Type B pancreatic cell (in vitro differentiated cells): Measurements from ENCODE around the gene TMEM145. TPM values are rescaled to one million over a fixed set of nuclear protein-coding genes. Genes with fewer than 3 reads are reported as not detected.

Experiments
- DNase-seq: peaks from one replicate; pipeline ENCODE4 v3.0.0; 2021; ENCODE audit warnings: mixed read lengths; ENCODE audit not compliant: unreplicated experiment; ENCODE audit errors: extremely low spot score
- H3K27ac Mint-ChIP-seq: 2 replicates; pipeline ENCODE4 v1.8.0; 2021; ENCODE audit warnings: mild to moderate bottlenecking, mixed read lengths
- H3K27me3 Mint-ChIP-seq: 2 replicates; pipeline ENCODE4 v1.8.0; 2021; ENCODE audit warnings: mixed read lengths
- H3K36me3 Mint-ChIP-seq: 2 replicates; pipeline ENCODE4 v1.8.0; 2021; ENCODE audit warnings: mixed read lengths
- H3K4me1 Mint-ChIP-seq: one replicate; pipeline ENCODE4 v1.8.0; 2021; ENCODE audit warnings: mixed read lengths; ENCODE audit not compliant: unreplicated experiment
- H3K4me3 Mint-ChIP-seq: 2 replicates; pipeline ENCODE4 v1.8.0; 2021; ENCODE audit warnings: mild to moderate bottlenecking, mixed read lengths
- H3K9me3 Mint-ChIP-seq: 2 replicates; pipeline ENCODE4 v1.8.0; 2021; ENCODE audit warnings: mixed read lengths
- total RNA-seq: library from RNA; stranded (reverse); gene quantifications from 2 replicates; pipeline ENCODE4 v1.2.1, GENCODE V29; 2021; ENCODE audit warnings: low replicate concordance
- TF ChIP-seq, protein P1 (sequence below): fragments of 200-600 bp; sonication (generic); conservative IDR thresholded peaks from 2 replicates; pipeline ENCODE4 v1.5.0; 2021; ENCODE audit warnings: antibody characterized with exemption, mild to moderate bottlenecking

TMEM145 gene
- total RNA-seq, 1 donor from 2014 or later = 3.6 TPM

DNA sequence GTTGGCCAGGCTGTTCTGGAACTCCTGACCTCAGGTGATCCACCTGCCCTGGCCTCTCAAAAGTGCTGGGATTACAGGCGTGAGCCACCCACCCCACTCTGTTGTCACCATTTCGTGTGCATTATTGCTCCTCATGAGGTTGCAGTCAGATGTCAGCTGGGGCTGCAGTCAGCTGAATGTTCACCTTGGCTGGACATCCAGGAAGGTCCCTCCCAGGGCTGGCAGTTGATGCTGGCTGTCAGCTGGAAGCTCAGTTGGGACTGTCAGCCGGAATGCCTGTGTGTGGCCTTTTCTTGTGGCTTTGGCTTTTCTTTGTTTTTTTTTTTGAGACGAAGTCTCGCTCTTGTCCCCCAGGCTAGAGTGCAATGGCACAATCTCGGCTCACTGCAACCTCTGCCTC lies 18.9 kb downstream of the TMEM145 start:
- no peaks in the 10 kb centered on the region for H3K27me3 Mint-ChIP-seq

DNA sequence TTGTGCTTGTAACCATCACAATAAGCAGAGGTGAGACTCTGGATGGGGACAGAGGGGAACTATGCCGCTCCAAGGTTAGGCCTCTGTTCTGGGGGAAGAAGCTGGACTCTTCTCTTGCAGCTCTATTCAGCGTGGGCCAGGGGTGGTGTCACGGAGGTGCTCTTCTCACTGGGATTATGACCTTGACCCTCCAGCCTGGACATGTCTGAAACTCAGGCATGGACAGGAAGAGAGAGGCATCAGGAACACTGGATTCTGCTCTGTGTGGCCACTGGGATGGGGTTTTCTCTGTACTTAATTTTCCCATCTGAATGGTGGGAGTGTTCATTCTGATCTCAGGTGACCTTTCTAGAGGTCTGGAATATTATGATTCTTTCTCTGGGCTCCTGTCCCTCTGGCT lies 19.9 kb downstream of the TMEM145 start:
- H3K4me3 Mint-ChIP-seq = no peak overlapping the region
- TF ChIP-seq, protein P1, sequence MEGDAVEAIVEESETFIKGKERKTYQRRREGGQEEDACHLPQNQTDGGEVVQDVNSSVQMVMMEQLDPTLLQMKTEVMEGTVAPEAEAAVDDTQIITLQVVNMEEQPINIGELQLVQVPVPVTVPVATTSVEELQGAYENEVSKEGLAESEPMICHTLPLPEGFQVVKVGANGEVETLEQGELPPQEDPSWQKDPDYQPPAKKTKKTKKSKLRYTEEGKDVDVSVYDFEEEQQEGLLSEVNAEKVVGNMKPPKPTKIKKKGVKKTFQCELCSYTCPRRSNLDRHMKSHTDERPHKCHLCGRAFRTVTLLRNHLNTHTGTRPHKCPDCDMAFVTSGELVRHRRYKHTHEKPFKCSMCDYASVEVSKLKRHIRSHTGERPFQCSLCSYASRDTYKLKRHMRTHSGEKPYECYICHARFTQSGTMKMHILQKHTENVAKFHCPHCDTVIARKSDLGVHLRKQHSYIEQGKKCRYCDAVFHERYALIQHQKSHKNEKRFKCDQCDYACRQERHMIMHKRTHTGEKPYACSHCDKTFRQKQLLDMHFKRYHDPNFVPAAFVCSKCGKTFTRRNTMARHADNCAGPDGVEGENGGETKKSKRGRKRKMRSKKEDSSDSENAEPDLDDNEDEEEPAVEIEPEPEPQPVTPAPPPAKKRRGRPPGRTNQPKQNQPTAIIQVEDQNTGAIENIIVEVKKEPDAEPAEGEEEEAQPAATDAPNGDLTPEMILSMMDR = no peak
- no peak overlapping the region for H3K27ac Mint-ChIP-seq
- H3K4me1 Mint-ChIP-seq = peaks cover 24% of the 10 kb centered on the region
- no peak for DNase-seq
- no peaks in the 10 kb centered on the region for H3K36me3 Mint-ChIP-seq
- no peaks in the 10 kb centered on the region for H3K9me3 Mint-ChIP-seq
- no peaks in the 10 kb centered on the region for H3K27me3 Mint-ChIP-seq

More for the DNA sequence above, 18.9 kb downstream of the TMEM145 start:
- no peaks in the 10 kb centered on the region for H3K36me3 Mint-ChIP-seq
- TF ChIP-seq, protein P1 = no peak
- no peaks in the 10 kb centered on the region for H3K9me3 Mint-ChIP-seq
- peaks cover 34% of the 10 kb centered on the region for H3K4me1 Mint-ChIP-seq
- no peak overlapping the region for H3K4me3 Mint-ChIP-seq
- no peak for DNase-seq
- no peak overlapping the region for H3K27ac Mint-ChIP-seq

DNA sequence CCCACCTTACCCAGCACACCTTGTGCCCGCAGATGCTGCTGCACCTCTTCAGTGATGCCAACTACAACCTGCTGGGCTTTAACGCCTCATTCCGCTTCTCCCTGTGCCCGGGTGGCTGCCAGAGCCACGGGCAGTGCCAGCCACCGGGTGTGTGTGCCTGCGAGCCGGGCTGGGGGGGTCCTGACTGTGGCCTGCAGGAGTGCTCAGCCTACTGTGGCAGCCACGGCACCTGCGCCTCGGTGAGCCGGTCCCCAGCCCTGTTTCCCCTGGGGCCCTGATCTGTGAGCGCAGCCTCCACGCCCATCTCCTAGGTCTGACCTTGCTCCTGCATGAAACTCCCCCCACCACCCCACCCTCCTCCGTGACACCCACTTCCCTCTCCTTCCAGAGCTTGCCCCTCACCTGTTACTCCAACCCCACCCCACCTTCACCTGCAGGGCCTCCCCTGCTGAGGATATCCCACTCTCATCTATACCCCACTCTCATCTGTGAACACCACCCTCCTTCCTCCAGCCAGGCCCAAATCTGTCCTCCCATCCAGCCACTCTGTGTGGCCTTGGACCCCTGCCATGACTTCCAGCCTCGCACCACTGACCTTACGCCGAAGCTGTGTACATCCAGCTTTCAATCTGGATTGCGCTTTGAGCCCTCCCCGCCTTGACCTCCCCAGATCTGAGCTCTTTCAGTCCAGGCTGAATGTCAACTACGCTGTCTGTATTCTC lies 21.0 kb downstream of the TMEM145 start:
- Mint-ChIP-seq H3K4me3 (no peak overlapping the region), H3K27me3 (no peaks in the 10 kb centered on the region), H3K27ac (no peak overlapping the region), H3K9me3 (no peaks in the 10 kb centered on the region), H3K36me3 (peaks cover 5% of the 10 kb centered on the region), H3K4me1 (peaks cover 14% of the 10 kb centered on the region)
- TF ChIP-seq, protein P1 = no peak
- DNase-seq = no peak

DNA sequence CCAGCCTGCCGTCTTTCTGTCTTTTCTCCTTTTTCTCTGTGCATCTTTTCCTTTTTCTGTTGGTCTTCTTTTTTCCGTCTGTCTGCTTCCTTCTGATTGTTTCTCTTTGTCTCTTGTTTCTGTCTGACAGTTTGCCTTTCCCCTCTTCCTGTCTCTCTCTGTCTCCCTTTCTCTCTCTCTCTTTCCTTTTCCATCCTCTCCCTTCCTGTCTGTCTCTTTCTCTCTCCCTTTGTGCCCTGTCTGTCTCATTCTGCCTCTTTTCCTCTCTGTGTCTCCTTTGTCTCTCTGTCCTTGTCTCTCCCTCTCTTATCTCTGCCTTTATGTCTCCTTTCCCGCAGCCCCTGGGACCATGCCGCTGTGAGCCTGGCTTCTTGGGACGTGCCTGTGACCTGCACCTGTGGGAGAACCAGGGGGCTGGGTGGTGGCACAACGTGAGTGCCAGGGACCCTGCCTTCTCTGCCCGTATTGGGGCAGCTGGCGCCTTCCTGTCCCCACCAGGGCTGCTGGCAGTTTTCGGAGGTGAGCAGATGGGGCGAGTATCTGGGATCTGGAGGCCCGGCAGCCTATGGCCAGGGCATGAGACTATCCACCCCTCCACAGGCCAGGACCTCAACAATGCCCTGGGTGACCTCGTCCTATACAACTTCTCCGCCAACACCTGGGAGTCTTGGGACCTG lies 21.7 kb downstream of the TMEM145 start:
- H3K4me1 Mint-ChIP-seq = peaks cover 10% of the 10 kb centered on the region

DNA sequence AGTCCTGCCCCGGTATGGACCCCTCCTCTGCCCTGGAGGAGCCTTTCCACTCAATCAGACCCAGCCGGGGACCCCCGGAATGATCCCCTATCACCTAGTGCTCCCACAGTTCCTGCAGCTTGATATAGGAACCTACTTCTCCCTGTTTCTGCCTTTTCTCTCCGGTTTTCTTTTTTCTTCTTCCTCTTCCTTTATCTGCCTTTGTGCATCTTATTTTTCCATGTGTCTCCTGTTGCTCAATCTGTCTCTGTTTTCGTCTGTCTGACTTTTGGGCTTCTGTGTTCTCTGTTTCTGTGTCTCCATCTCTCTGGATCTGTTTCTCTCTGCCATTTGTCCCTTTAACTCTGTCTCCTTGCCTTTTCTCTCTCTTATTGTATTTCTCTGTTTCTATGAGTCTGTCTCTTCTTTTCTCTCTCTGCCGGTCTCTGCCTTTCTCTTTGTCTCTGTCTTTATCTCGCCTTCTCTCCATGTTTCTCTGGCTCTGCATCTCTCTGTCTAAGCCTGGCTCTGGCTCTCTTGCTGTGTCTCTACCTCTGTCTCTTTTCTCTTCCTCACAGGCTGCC lies 22.3 kb downstream of the TMEM145 start:
- DNase-seq = no peak
- TF ChIP-seq, protein P1 = no peak
- Mint-ChIP-seq H3K36me3 (peaks cover 10% of the 10 kb centered on the region), H3K27me3 (no peaks in the 10 kb centered on the region), H3K9me3 (no peaks in the 10 kb centered on the region), H3K4me3 (no peak overlapping the region), H3K27ac (no peak overlapping the region), H3K4me1 (peaks cover 4% of the 10 kb centered on the region)

More for the DNA sequence above, 21.7 kb downstream of the TMEM145 start:
- TF ChIP-seq, protein P1 = no peak
- H3K36me3 Mint-ChIP-seq = peaks cover 10% of the 10 kb centered on the region
- no peaks in the 10 kb centered on the region for H3K9me3 Mint-ChIP-seq
- H3K4me3 Mint-ChIP-seq = no peak overlapping the region
- H3K27ac Mint-ChIP-seq = no peak overlapping the region
- DNase-seq = no peak
- H3K27me3 Mint-ChIP-seq = no peaks in the 10 kb centered on the region
